Measurements from ENCODE around the gene DENND11. TPM values are rescaled to one million over a fixed set of nuclear protein-coding genes. Genes with fewer than 3 reads are reported as not detected.
A peak's percentile ranks its signal among the peaks of the same experiment; 100 is the strongest.

Gene DENND11
- total RNA-seq = 27.1 and 41.4 TPM in 2 replicates

GRCh38 chr7:141702047-141702567 is at the start of gene DENND11:
Gene DENND11 (minus strand): TSS chr7:141702166. CDS start chr7:141702153, 13 bp downstream.
- DNase-seq (ENCODE audit: extremely low read depth, low read depth, low spot score) = no peak

- DNase-seq (ENCODE audit: extremely low read depth, low read depth, low spot score) = no peak
Measured at GRCh38 chr7:141748396-141748795, 46.4 kb upstream of the DENND11 start.

- DNase-seq (ENCODE audit: extremely low read depth, low read depth, low spot score) = no peak
Measured at GRCh38 chr7:141744131-141744530, 42.2 kb upstream of the DENND11 start.

GRCh38 chr7:141742229-141742628 is 40.3 kb upstream of the DENND11 start:
- DNase-seq (ENCODE audit: extremely low read depth, low read depth, low spot score) = no peak

GRCh38 chr7:141739250-141739649 is 37.3 kb upstream of the DENND11 start:
- DNase-seq (ENCODE audit: extremely low read depth, low read depth, low spot score) = no peak

GRCh38 chr7:141738592-141739013 is 36.6 kb upstream of the DENND11 start:
- no peak for DNase-seq (ENCODE audit: extremely low read depth, low read depth, low spot score)

- peak; percentile 90 for DNase-seq (ENCODE audit: extremely low read depth, low read depth, low spot score)
Measured at GRCh38 chr7:141737836-141738591, 36.0 kb upstream of the DENND11 start, which contains the start of gene SSBP1. Gene SSBP1 (plus strand): TSS chr7:141738358. CDS start chr7:141739167, 809 bp downstream.

GRCh38 chr7:141737118-141737835 is 35.3 kb upstream of the DENND11 start:
- DNase-seq (ENCODE audit: extremely low read depth, low read depth, low spot score) = no peak

- no peak for DNase-seq (ENCODE audit: extremely low read depth, low read depth, low spot score)
Measured at GRCh38 chr7:141731476-141732149, 29.6 kb upstream of the DENND11 start.

GRCh38 chr7:141729020-141729419 is 27.1 kb upstream of the DENND11 start:
- DNase-seq (ENCODE audit: extremely low read depth, low read depth, low spot score) = no peak

GRCh38 chr7:141722529-141722928 is 20.6 kb upstream of the DENND11 start:
- DNase-seq (ENCODE audit: extremely low read depth, low read depth, low spot score) = no peak

GRCh38 chr7:141717450-141717849 is 15.5 kb upstream of the DENND11 start:
- DNase-seq (ENCODE audit: extremely low read depth, low read depth, low spot score) = no peak

GRCh38 chr7:141715794-141716689 is 14.1 kb upstream of the DENND11 start:
- no peak for DNase-seq (ENCODE audit: extremely low read depth, low read depth, low spot score)

GRCh38 chr7:141715018-141715417 is 13.1 kb upstream of the DENND11 start:
- no peak for DNase-seq (ENCODE audit: extremely low read depth, low read depth, low spot score)

- no peak for DNase-seq (ENCODE audit: extremely low read depth, low read depth, low spot score)
Measured at GRCh38 chr7:141714571-141714970, 12.6 kb upstream of the DENND11 start.

GRCh38 chr7:141713890-141714289 is 11.9 kb upstream of the DENND11 start:
- no peak for DNase-seq (ENCODE audit: extremely low read depth, low read depth, low spot score)

- no peak for DNase-seq (ENCODE audit: extremely low read depth, low read depth, low spot score)
Measured at GRCh38 chr7:141712603-141713255, 10.8 kb upstream of the DENND11 start.

GRCh38 chr7:141710301-141710700 is 8.3 kb upstream of the DENND11 start:
- DNase-seq (ENCODE audit: extremely low read depth, low read depth, low spot score) = no peak

GRCh38 chr7:141709749-141710148 is 7.8 kb upstream of the DENND11 start:
- no peak for DNase-seq (ENCODE audit: extremely low read depth, low read depth, low spot score)

GRCh38 chr7:141709318-141709717 is 7.4 kb upstream of the DENND11 start:
- DNase-seq (ENCODE audit: extremely low read depth, low read depth, low spot score) = no peak
